Hepatocyte (in vitro differentiated cells): ENCODE data around the gene PRKG1.

Source experiments
- CTCF ChIP-seq: fragments of 200-600 bp; sonication (generic); IDR thresholded peaks from 2 replicates; pipeline ENCODE4 v1.5.1; 2016; ENCODE audit warnings: antibody characterized with exemption, mild to moderate bottlenecking; ENCODE audit not compliant: poor library complexity
- EZH2 ChIP-seq: fragments of 200-600 bp; sonication (generic); IDR thresholded peaks from 2 replicates; pipeline ENCODE4 v1.6.1; 2016; ENCODE audit warnings: antibody characterized with exemption, mild to moderate bottlenecking, borderline replicate concordance

DNA sequence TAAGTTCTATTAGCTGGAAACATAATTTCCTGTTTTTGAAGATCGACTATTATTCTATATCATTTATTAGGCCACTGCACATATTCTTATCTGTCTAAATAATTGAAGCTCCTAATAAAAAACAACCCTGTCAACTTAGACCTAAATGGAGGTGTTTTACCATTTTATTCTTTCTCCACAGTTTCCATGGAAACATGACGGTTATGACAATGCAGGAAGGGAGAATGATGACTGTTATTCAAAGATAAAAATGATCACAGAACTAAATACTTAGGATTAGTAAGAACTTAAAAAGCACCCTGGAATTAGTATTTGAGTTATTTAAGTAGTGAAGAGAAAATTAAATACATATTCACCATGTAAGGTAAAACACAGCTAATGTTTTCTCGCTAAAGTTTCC lies 1119.9 kb downstream of the PRKG1 start:
- TF ChIP-seq EZH2 (no peak), CTCF (no peak)
